ENCODE results near the gene DNAJB1. TPM values are rescaled to one million over a fixed set of nuclear protein-coding genes. Genes with fewer than 3 reads are reported as not detected.

Gene DNAJB1
- total RNA-seq, 1 experiment from 2014 or later, result 110 TPM

DNA sequence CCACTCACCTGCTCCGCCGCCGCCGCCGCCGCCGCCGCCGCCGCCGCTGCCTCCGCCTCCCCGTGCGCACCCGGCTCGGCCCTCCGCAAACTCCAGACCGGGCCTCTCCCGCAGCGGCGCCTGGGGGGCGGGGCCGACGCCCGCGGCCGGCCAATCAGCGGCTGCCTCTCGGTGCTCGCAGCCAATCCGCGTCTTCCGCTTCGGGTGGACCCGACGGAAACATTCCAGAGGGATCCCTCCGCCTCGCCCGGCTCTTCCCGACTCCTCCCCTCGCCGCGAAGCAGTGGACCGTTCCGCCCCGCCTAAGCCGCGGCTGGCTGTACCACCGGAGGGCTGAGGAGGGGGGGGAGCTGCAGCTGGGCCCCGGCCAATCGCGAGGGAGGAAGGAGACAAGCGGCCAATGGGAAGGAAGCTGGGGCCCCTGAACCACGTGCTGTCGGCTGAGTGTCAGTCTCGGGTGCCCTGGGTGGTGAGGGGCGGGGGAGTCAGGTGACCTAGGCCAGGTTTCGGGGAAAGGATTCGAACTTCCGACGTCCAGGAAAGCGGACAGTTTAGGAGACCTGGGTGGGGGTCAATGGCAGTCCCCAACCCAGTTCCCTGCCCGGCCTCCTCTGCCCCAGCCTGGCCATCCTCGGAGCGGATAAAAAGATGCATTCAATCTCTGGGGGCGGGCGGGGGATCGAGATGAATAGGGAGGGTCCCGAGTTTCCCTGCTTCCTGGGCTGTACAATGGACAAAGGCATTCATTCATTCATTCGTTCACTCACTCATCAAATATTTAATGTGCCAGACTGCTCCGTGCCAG lies 22.0 kb downstream of the DNAJB1 start, which contains the start of gene GIPC1:
Gene GIPC1, minus strand, starts transcription at position 99 of the 805 bp plus-strand sequence. CDS start 13,151 bp downstream, outside the sequence.
- peak; percentile 99 for DNase-seq (ENCODE audit: low spot score)

GRCh38 chr19:14495672-14496028 lies 22.5 kb downstream of the DNAJB1 start:
- no peak for DNase-seq (ENCODE audit: low spot score)

DNA sequence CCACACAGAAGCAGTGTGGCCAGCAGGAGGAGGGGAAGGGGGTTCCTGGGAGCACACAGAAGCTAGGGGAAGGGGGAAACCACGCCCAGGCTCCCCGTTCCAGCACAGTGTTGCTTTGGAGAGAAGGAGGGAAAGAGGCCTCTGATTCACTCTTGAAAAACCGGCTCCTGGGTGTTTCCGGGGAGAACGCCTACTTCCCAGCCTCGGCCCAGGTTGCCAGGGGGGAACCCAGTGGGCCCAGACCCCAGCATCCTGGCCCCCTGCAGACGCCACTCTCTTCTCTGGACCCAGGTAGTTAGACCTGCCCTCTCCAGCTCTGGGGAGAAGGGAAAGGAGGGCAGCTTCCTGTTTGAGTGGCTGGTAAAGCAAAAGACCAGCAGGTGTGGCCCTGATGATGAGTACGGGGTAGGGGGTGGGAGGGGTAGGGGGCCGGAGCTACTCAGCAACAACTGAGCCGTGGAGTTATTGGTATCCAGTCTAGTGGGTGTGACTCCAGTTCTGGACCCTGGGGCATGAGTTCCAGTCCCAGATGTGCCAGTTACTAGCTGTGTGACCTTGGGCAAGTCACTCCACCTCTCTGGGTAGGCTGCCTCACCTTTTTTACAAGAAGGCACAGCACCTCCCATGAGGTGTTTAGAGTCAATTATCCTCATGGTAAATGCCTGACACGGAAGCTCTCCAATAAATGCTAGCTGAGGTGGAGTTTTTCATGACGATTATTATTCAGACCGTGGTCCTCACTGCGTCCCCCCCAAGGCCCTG lies 23.1 kb downstream of the DNAJB1 start:
- no peak for DNase-seq (ENCODE audit: low spot score)

- no peak for DNase-seq (ENCODE audit: low spot score)
These were observed 23.8 kb downstream of the DNAJB1 start for GRCh38 chr19:14494411-14494810.

DNA sequence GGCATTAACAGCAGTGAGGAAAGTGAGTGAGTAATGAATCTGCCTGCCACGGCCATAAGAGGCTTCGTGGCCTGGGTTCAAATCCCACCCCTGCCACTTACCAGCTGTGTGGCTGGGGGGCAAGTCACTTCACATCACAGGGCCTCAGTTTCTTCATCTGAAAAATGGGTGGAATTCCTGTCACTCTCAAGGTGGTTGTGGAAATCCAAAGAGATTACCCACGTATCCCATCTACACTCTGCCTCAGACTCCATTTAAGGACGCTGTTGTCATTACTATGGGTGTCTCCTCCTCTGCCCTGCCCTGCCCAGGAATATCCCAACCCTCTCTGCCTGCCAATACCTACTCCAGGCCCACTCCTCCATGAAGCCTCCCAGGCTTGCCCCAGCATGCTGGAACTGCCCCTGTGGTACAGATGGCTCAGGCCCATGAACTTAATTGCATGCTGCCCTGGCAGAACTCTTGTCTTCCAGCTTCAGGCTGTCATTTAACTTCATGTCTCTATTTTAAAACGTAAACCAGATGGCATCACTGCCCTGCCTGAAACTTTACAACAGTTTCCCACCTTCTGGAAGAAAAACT lies 25.4 kb downstream of the DNAJB1 start:
- DNase-seq (ENCODE audit: low spot score), result no peak

- no peak for DNase-seq (ENCODE audit: low spot score)
These were observed 30.6 kb downstream of the DNAJB1 start for GRCh38 chr19:14487370-14488125.

- DNase-seq (ENCODE audit: low spot score), result no peak
These were observed 35.8 kb downstream of the DNAJB1 start for GRCh38 chr19:14482172-14482941.

GRCh38 chr19:14480700-14481079 lies 37.5 kb downstream of the DNAJB1 start:
- DNase-seq (ENCODE audit: low spot score), result no peak

- no peak for DNase-seq (ENCODE audit: low spot score)
These were observed 38.1 kb downstream of the DNAJB1 start for GRCh38 chr19:14479975-14480699.

DNA sequence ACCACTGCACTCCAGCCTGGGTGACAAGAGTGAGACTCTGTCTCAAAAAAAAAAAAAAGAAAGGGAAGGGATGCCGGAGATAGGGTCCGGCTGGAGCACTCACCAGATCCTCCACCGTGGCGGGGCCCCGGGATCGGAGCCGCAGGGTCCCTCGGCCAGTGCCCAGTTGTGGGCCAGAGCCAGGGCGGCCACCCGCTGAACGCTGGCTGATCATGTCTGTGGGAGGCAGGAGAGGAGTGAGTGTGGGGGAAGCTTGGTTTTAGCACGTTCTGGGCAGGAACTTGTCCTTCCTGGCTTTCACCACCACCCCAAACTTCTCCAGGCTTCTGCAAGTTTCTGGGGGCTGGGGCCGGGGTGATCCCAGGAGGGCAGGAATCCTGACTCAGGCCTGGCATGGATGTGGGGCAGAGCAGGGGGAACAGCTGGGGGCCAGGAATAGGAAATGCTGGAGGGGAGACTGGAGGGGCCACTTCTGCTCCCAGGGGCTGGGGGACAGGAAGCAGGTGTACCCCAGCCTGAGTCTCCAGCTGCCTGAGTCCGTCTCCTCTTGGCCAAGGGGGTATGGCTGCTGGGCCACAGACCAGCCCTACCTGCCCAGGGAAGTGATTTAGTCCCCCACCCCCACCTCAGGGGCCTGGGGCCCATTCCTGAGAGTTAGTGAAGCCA lies 38.8 kb downstream of the DNAJB1 start:
- DNase-seq (ENCODE audit: low spot score), result no peak

DNA sequence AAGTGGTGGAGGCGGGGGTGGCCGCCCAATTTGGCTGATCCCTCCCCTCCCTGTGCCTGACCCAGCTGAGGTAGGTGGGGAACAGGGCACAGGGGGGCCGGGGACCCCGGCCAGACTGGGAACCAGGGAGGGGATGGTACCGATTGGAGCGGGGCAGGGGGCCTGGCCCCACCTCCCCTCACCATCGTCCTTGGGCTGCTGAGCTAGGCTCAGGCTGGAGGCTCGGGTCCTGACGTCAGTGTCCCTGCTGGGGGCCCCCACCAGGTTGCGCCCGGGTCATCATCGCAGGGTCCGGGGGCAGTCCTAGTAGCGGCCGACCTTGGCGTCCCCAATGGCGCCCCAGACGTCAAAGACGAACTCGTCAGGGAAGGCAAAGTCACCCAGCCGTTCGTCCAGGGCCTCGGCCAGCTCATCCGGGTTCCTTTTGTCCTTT lies 40.1 kb downstream of the DNAJB1 start:
- DNase-seq (ENCODE audit: low spot score), result no peak

DNA sequence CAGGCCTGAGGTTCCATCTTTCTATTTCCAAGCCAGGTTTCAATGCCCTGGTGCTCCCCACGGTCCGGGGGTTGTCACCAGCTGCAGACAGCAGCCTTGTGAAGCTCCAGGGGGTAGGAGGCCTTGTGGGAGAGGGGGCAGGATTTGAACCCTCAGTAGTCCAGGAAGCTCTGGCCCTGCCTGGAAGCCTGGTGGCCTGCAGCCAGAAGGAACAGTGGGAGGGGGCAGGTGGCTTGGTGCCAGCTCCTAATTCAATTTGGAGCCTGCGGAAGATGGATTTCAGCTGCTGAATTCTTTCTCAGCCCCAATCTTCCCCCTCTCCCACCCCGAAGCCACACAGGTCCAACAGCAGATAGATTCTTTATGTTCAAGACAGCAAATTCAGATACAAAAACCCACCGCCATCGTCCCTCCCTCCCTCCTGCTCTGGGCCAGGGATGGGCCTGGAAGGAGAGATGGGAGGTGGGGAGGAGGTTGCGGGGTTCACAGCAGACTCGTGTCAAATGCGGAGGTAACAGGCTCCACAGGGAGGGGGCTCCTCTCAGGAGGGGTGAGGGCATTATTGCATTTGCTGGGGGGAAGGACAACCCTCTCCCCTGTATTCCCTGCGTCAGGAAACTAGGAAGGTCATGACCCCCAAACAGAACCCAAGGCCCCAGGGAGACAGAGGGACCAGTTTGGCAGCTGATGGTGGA lies 40.6 kb downstream of the DNAJB1 start:
- DNase-seq (ENCODE audit: low spot score), result no peak

DNA sequence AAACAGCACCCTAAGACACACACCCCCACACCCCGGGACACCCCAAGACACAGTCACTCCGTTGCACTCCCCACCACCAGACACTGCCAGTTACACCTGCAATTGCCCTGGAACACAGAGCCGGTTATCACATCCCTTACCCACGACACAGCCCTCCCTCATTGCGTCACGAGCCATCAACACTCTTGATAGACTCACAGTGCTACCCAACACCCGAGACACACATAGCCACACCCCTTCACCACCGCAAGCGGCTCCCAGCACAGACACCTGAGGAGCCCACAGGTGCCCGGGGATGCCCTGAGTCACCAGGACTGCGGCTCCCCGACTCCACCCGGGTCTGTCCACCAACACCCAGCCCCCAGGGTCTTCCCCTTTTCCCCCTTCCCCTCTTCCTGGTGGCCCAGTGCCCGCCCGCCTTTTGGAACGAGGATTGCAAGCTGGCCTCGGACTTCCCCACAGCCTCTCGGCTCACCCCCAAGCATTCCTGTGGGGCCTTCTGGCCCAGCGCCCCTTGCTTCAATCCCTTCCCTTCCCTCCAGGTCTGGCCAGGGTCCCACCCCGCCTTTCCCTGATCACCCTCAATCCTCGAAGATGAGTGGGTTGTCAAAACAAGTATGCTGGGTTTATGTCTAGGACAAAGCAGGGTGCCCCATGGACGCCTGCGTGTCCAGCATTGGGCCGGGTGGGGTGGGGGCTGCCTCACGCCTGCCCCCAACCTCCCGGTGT lies 41.4 kb downstream of the DNAJB1 start:
- DNase-seq (ENCODE audit: low spot score), result peak; percentile 67

- no peak for DNase-seq (ENCODE audit: low spot score)
These were observed 41.9 kb downstream of the DNAJB1 start for GRCh38 chr19:14476327-14476672.

DNA sequence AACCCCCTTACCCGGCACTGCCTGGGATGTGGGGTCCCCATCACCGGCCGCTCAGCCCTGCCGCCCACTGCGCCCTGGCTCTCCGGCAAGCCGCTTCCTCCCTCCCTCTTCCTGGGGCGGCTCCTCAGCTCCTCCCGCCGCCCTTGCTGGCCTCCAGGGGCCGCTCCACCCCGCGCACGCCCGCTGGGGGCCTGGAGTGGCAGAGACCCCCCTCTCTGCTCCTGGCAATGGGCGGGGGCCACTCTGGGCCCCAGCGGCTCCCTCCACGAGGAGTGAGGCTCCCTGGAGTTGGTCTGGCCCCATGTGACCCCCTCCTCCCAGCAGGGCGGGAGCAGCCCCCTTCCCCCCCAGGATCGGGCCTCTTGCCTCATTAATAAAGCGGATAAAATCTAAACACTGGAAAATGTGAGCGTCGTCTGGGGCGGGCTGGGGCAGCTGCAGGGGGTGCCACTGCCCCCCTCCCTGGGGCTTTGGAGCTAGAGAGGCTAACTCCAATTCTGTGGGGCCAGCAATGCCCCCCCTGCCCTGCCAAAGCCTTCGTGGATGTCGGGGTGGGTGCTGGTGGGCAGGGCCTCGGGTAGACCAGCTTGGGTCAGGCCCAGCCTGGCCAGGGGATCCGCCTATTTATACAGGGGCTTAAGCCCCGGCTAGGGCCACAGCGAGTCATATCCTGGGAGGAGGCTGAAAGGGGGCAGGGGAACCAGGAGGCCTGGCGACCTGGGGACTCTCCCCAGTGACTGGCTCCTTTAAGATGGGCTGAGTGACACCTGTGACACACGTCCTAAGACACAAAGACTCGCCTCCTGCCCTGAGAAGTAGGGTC lies 42.7 kb downstream of the DNAJB1 start, which contains the start of gene PTGER1:
Gene PTGER1, minus strand, starts transcription at position 104 of the 823 bp plus-strand sequence. CDS start 1,034 bp downstream, outside the sequence.
- DNase-seq (ENCODE audit: low spot score), result no peak

DNA sequence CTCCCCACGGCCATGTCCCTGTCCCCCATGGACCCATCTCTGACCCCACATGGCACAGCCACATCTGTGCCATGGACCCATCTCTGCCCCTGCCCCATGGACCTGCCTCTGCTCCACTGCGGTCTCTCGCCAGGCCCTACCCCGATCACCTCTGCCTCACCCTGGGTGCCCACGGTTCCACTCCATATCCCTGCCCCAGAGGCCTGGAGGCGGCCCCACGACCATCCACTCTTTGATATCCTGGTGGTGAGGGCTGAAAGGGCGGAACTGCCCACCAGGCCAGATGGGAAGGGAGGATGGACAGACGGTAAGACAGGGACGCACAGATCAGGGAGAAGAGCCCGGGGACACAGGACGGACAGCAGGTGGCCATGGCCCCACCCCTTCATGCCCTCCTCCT lies 43.4 kb downstream of the DNAJB1 start:
- DNase-seq (ENCODE audit: low spot score), result no peak

- no peak for DNase-seq (ENCODE audit: low spot score)
These were observed 44.1 kb downstream of the DNAJB1 start for GRCh38 chr19:14473978-14474578.

Data from H4 (cell line).